Subcutaneous adipose tissue (tissue), 4 donors: ENCODE results near the gene NGEF. TPM values are rescaled to one million over a fixed set of nuclear protein-coding genes. Genes with fewer than 3 reads are reported as not detected.

Experiments used
- CTCF ChIP-seq: fragments of 450-650 bp; IDR thresholded peaks from one replicate; pipeline ENCODE4 v1.5.1; 2016; ENCODE audit warnings: low read depth, mild to moderate bottlenecking, control low read depth, antibody characterized with exemption, moderate library complexity
- total RNA-seq, 4 donors: library from RNA; depleted of rRNA; stranded (reverse); fragments of >200 nt; gene quantifications; one replicate each; pipeline ENCODE4 v1.1.0, GENCODE V29; 2016

Gene NGEF
- total RNA-seq, 4 donors from 2014 or later = 0.16 to 1.3 (median 0.17) TPM; not detected in 1

- TF ChIP-seq CTCF = no peak
Measured at GRCh38 chr2:232984451-232985207, 28.4 kb downstream of the NGEF start.

DNA sequence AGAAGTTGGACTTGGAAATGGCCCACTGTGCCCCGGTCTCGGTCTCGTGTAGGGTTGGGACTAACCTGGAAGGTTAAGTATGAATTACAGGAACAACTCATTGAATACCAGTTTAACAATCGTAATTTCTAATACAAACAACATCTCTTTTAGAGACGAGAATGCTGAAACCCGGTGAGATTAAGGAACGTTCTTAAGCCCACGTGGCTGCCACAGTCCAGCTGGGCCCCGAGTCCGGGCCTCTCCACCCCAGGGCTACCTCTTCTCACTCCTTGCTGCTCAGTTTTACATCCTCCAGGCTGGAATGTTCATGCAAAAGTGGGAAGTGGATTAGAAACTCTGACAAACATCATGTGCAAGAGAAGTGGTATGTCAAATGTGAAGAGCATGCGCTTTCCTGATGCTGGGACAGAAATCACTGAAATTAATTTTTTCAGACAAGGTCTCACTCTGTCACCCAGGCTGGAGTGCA is 29.4 kb downstream of the NGEF start:
- TF ChIP-seq CTCF = no peak

- no peak for TF ChIP-seq CTCF
Measured at GRCh38 chr2:232982926-232983668, 30.0 kb downstream of the NGEF start.

- no peak for TF ChIP-seq CTCF
Measured at GRCh38 chr2:232981767-232982360, 31.2 kb downstream of the NGEF start.

- no peak for TF ChIP-seq CTCF
Measured at GRCh38 chr2:232981356-232981755, 31.7 kb downstream of the NGEF start.

DNA sequence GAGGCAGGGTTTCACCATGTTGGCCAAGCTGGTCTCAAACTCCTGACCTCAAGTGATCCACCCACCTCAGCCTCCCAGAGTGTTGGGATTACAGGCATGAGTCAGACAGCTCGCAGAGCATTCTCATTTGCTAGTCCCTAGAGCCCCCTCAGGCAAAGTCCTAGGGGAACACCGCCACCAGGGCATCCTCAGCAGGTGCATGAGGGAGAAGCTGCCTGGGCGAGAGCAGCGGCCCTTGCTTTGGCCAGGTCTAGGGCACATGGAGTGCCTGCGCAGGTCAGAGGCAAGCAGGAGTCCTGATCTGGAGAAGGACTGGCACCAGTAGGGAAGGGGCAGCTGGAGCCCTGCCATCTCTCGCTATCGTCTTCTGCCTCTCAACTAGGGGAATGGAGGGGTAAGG is 32.4 kb downstream of the NGEF start:
- TF ChIP-seq CTCF = no peak

DNA sequence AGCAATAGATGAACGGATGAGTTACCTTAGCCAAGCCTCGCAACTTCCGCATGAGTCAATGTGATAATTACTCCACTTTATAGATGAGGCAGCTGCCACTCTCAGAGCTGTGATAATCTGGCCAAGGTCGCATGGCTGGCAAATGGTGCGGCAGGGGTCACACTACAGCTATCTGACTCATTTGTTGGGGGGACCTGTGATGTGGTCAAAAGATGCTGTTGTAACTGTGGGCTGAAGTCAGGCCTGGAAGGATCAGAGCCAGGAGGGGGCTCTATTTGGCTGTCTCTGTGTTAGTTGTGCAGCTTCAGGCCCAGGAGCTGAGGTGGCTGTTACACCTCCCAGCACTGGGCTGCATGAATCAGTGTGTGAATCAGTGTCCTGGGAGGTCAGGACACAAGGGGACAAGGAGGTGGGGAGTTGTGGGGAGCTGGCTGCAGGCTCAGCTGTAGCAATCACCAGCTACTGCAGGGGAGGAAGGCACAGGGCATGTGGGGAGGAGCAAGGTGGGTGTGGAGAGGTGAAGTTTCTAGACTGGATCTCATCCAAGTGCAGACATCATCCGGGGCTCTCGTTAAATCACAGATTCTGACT is 33.1 kb downstream of the NGEF start:
- no peak for TF ChIP-seq CTCF
